ENCODE results near the gene CDH26. TPM values are rescaled to one million over a fixed set of nuclear protein-coding genes. Genes with fewer than 3 reads are reported as not detected.
A peak's percentile ranks its signal among the peaks of the same experiment; 100 is the strongest.
"Not testable (repeated sequence)": the region's sequence is repeated elsewhere in the genome, so short reads cannot be mapped to it uniquely, and the experiment has no call there.

The CDH26 gene
- total RNA-seq, 4 donors from 2014 or later: 2.5 to 10.3 (median 4.0) TPM

- H3K4me1 ChIP-seq: no peaks in the 10 kb centered on the region
- no peak overlapping the region for H3K4me3 ChIP-seq
- H3K36me3 ChIP-seq: peaks cover 0 to 29% (median 0%) of the 10 kb centered on the region in 3 donors
- DNase-seq: no peak
- no peaks in the 10 kb centered on the region for H3K9me3 ChIP-seq
- TF ChIP-seq CTCF (IDR thresholded peaks at IDR 0.05): no peak
- no peak for TF ChIP-seq POLR2A (IDR thresholded peaks at IDR 0.05)
- WGBS, 2 donors: 78 to 100% methylated on average over 3 of the region's 4 CpGs
- H3K27me3 ChIP-seq: no peaks in the 10 kb centered on the region
- intact Hi-C loops (cut with DNase I): loop anchor here (5.0 kb wide), 1 partner anchor 98 kb away; no protein-coding TSS in a partner anchor
- H3K27ac ChIP-seq: no peak overlapping the region
Observed at GRCh38 chr20:59954718-59955117, 3.5 kb upstream of the CDH26 start.

GRCh38 chr20:59955131-59955796 lies 3.0 kb upstream of the CDH26 start:
- no peaks in the 10 kb centered on the region for H3K27me3 ChIP-seq
- no peak overlapping the region for H3K27ac ChIP-seq
- no peak for DNase-seq
- H3K4me3 ChIP-seq: no peak overlapping the region
- peaks cover 0 to 5% (median 0%) of the 10 kb centered on the region in 3 donors for H3K4me1 ChIP-seq
- TF ChIP-seq CTCF (IDR thresholded peaks at IDR 0.05): peak in 2 of 6 experiments; percentile 21 to 44
- TF ChIP-seq POLR2A (IDR thresholded peaks at IDR 0.05): no peak
- WGBS, 2 donors: 79 to 81% methylated on average over 5 to 8 of the region's 8 CpGs
- H3K9me3 ChIP-seq: no peaks in the 10 kb centered on the region
- intact Hi-C loops (cut with DNase I): no loop called here
- H3K36me3 ChIP-seq: peaks cover 0 to 25% (median 0%) of the 10 kb centered on the region in 3 donors

GRCh38 chr20:59957568-59957967 lies 655 bp upstream of the CDH26 start:
- intact Hi-C loops (cut with DNase I); H3K9me3 ChIP-seq; H3K27ac ChIP-seq; DNase-seq; H3K4me3 ChIP-seq; H3K27me3 ChIP-seq: not testable (repeated sequence)
- H3K36me3 ChIP-seq: peaks cover 0 to 13% (median 0%) of the 10 kb centered on the region in 3 donors
- peaks cover 0 to 28% (median 3%) of the 10 kb centered on the region in 3 donors for H3K4me1 ChIP-seq

GRCh38 chr20:59958626-59959025 lies 403 bp downstream of the CDH26 start:
- no peaks in the 10 kb centered on the region for H3K27me3 ChIP-seq
- H3K4me3 ChIP-seq: no peak overlapping the region
- WGBS, 2 donors: 86% methylated on average over 4 of the region's 4 CpGs; no CpG with 5 or more reads in 1 of the 2 donors
- intact Hi-C loops (cut with DNase I): no loop called here
- H3K9me3 ChIP-seq: no peaks in the 10 kb centered on the region
- H3K4me1 ChIP-seq: peaks cover 0 to 31% (median 3%) of the 10 kb centered on the region in 3 donors
- H3K27ac ChIP-seq: no peak overlapping the region
- peaks cover 0 to 13% (median 0%) of the 10 kb centered on the region in 3 donors for H3K36me3 ChIP-seq
- DNase-seq: no peak
- TF ChIP-seq CTCF (IDR thresholded peaks at IDR 0.05): no peak
- TF ChIP-seq POLR2A (IDR thresholded peaks at IDR 0.05): no peak

GRCh38 chr20:59961423-59961822 lies 3.2 kb downstream of the CDH26 start:
- no peak for DNase-seq
- H3K4me3 ChIP-seq: no peak overlapping the region
- H3K27me3 ChIP-seq: no peaks in the 10 kb centered on the region
- no peaks in the 10 kb centered on the region for H3K9me3 ChIP-seq
- intact Hi-C loops (cut with DNase I): no loop called here
- TF ChIP-seq CTCF (IDR thresholded peaks at IDR 0.05) (no peak), POLR2A (IDR thresholded peaks at IDR 0.05) (no peak)
- WGBS, 2 donors: 24 to 36% methylated on average over 2 of the region's 2 CpGs
- H3K27ac ChIP-seq: peak overlapping the region; percentile 53 to 85 (median 74)
- peaks cover 0 to 31% (median 3%) of the 10 kb centered on the region in 3 donors for H3K4me1 ChIP-seq
- H3K36me3 ChIP-seq: peaks cover 0 to 13% (median 0%) of the 10 kb centered on the region in 3 donors

All from esophagus squamous epithelium (tissue), 5 donors.